Activated B cell treated with CpG ODN at 0.5 μM for 24 hours (primary cell): ENCODE measurements around the gene NDUFC1. TPM values are rescaled to one million over a fixed set of nuclear protein-coding genes. Genes with fewer than 3 reads are reported as not detected.

ENCODE experiments used
- ATAC-seq: fragments of 200-7000 bp; cut with Tn5 transposase; one replicate; pipeline ENCODE4 v1.10.0; 2021; ENCODE audit warnings: low read depth, mild to moderate bottlenecking, moderate library complexity
- CTCF ChIA-PET: fragments of 350-600 bp; sonication (Branson Sonifier 250); formaldehyde crosslinking; loops from one replicate; lab custom pipeline; 2021; ENCODE audit warnings: antibody characterized with exemption; lab: Charles Lee
- POLR2A ChIA-PET: fragments of 350-600 bp; sonication (Branson Sonifier 250); formaldehyde crosslinking; loops from one replicate; lab custom pipeline; 2021; ENCODE audit warnings: antibody characterized with exemption; lab: Charles Lee
- DNase-seq: peaks from one replicate; pipeline ENCODE4 v3.0.0; 2022
- H3K27ac Mint-ChIP-seq: one replicate; pipeline ENCODE4 v1.8.0; 2020; ENCODE audit warnings: mixed read lengths
- H3K27me3 Mint-ChIP-seq: one replicate; pipeline ENCODE4 v1.8.0; 2021; ENCODE audit warnings: mixed read lengths
- H3K36me3 Mint-ChIP-seq: one replicate; pipeline ENCODE4 v1.8.0; 2021; ENCODE audit warnings: low read depth, mixed read lengths
- H3K4me1 Mint-ChIP-seq: one replicate; pipeline ENCODE4 v1.8.0; 2021; ENCODE audit warnings: mixed read lengths
- H3K4me3 Mint-ChIP-seq: one replicate; pipeline ENCODE4 v1.8.0; 2020; ENCODE audit warnings: mild to moderate bottlenecking, mixed read lengths
- H3K9me3 Mint-ChIP-seq: one replicate; pipeline ENCODE4 v1.8.0; 2020; ENCODE audit warnings: mixed read lengths
- CTCF ChIP-seq: fragments of 200-600 bp; IDR thresholded peaks from one replicate; pipeline ENCODE4 v1.8.0; 2022; ENCODE audit warnings: antibody characterized with exemption, mild to moderate bottlenecking
- intact Hi-C: fragments of 100-400 bp; cut with micrococcal nuclease; formaldehyde crosslinking; loops from one replicate; pipeline ENCODE4 v1.15.1; 2024
- total RNA-seq: library from RNA; stranded (reverse); gene quantifications from 2 replicates; pipeline ENCODE4 v1.2.3, GENCODE V29; 2022

Gene NDUFC1
- total RNA-seq, 1 donor from 2014 or later: 34.3 TPM

DNA sequence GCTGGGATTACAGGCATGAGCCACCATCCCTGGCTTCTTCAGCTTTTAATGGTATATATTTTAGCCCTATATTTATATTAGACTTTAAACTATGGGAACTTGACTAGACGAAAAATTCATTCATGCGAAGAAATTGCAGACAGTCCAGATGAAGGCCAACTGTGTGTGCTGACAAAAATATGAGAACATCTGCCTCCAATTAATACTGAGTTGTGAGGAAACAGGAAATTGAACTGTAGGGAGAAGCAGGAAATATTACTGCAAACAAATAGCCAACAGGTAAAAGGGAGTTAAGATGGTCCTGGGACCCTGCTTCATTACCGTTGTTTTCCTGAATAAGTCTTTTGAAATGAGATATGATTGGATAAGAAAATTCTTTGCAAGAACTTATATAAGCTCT lies 48.6 kb downstream of the NDUFC1 start:
- CTCF ChIA-PET: interaction anchor here (1.2 to 1.3 kb wide), 2 partner anchors 13 to 42 kb away, joined by 3 to 4 read pairs; no protein-coding TSS in a partner anchor
- TF ChIP-seq CTCF: no peak
- Mint-ChIP-seq H3K9me3 (no peaks in the 10 kb centered on the region), H3K27ac (no peak overlapping the region), H3K4me3 (no peak overlapping the region), H3K36me3 (no peaks in the 10 kb centered on the region), H3K4me1 (peaks cover 4% of the 10 kb centered on the region), H3K27me3 (no peaks in the 10 kb centered on the region)
- ATAC-seq (no peak), DNase-seq (no peak)
- intact Hi-C loops: no loop called here
- POLR2A ChIA-PET: interaction anchor here (2.2 kb wide), 1 partner anchor 13 kb away, joined by 10 read pairs; no protein-coding TSS in a partner anchor

- TF ChIP-seq CTCF: no peak
- Mint-ChIP-seq H3K4me1 (peaks cover 4% of the 10 kb centered on the region), H3K4me3 (no peak overlapping the region), H3K27me3 (no peaks in the 10 kb centered on the region), H3K27ac (no peak overlapping the region), H3K9me3 (no peaks in the 10 kb centered on the region), H3K36me3 (no peaks in the 10 kb centered on the region)
- no peak for ATAC-seq
- ChIA-PET POLR2A (interaction anchor here (2.2 kb wide), 1 partner anchor 13 kb away, joined by 10 read pairs; no protein-coding TSS in a partner anchor), CTCF (no interaction called here)
- intact Hi-C loops: no loop called here
- DNase-seq: no peak
Measured at GRCh38 chr4:139253046-139253445, 49.2 kb downstream of the NDUFC1 start.

- ChIA-PET CTCF (no interaction called here), POLR2A (no interaction called here)
- no peak overlapping the region for H3K4me3 Mint-ChIP-seq
- no peaks in the 10 kb centered on the region for H3K36me3 Mint-ChIP-seq
- no peak overlapping the region for H3K27ac Mint-ChIP-seq
- no peak for TF ChIP-seq CTCF
- ATAC-seq (no peak), DNase-seq (no peak)
- H3K4me1 Mint-ChIP-seq: peaks cover 3% of the 10 kb centered on the region
- H3K9me3 Mint-ChIP-seq: no peaks in the 10 kb centered on the region
- intact Hi-C loops: no loop called here
- H3K27me3 Mint-ChIP-seq: no peaks in the 10 kb centered on the region
Measured at GRCh38 chr4:139247700-139248238, 54.5 kb downstream of the NDUFC1 start.

DNA sequence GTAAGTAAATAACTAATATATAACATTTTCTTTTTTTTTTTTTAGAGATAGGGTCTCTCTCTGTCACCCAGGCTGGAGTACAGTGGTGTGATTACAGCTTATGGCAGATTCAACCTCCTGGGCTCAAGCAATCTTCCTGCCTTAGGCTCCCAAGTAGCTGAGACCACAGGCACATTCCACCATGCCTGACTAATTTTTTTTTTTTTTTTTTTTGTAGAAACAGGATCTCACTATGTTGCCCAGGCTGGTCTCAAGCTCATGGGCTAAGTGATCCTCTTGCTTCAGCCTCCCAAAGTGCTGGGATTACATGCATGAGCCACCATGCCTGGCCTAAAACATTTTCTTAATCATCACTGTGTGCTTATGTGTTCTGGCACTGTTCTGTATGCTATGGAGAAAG lies 55.0 kb downstream of the NDUFC1 start:
- Mint-ChIP-seq H3K27me3 (no peaks in the 10 kb centered on the region), H3K4me3 (no peak overlapping the region), H3K4me1 (no peaks in the 10 kb centered on the region), H3K9me3 (no peaks in the 10 kb centered on the region), H3K27ac (no peak overlapping the region), H3K36me3 (no peaks in the 10 kb centered on the region)
- CTCF ChIA-PET: interaction anchor here (1.7 kb wide), 1 partner anchor 49 kb away, joined by 5 read pairs; no protein-coding TSS in a partner anchor
- intact Hi-C loops: no loop called here
- POLR2A ChIA-PET: no interaction called here
- DNase-seq (no peak), ATAC-seq (no peak)
- TF ChIP-seq CTCF: no peak

- POLR2A ChIA-PET: no interaction called here
- H3K27me3 Mint-ChIP-seq: peaks cover 2% of the 10 kb centered on the region
Measured at GRCh38 chr4:139246166-139246565, 56.1 kb downstream of the NDUFC1 start.

More at GRCh38 chr4:139246166-139246565, 56.1 kb downstream of the NDUFC1 start:
- no peak overlapping the region for H3K27ac Mint-ChIP-seq
- CTCF ChIA-PET: interaction anchor here (1.7 kb wide), 1 partner anchor 50 kb away, joined by 5 read pairs; no protein-coding TSS in a partner anchor
- H3K9me3 Mint-ChIP-seq: no peaks in the 10 kb centered on the region
- intact Hi-C loops: no loop called here
- TF ChIP-seq CTCF: no peak
- ATAC-seq (no peak), DNase-seq (no peak)
- H3K4me1 Mint-ChIP-seq: no peaks in the 10 kb centered on the region
- no peak overlapping the region for H3K4me3 Mint-ChIP-seq
- no peaks in the 10 kb centered on the region for H3K36me3 Mint-ChIP-seq
